MCF 10A (cell line): ENCODE results near the gene C1orf52. TPM values are rescaled to one million over a fixed set of nuclear protein-coding genes. Genes with fewer than 3 reads are reported as not detected.

Experiments used
- BruUV-seq: library from RNA; stranded (reverse); fragments of 400-500 nt; replicated peaks from 2 replicates; lab custom pipeline; 2021; lab: Mats Ljungman, UMichigan
- CTCF ChIA-PET: fragments of 300-600 bp; sonication (Branson Sonifier 250); formaldehyde crosslinking; extraction: SDS; loops from one replicate; lab custom pipeline; 2021; ENCODE audit warnings: antibody characterized with exemption, inconsistent platforms; lab: Yijun Ruan, JAX
- POLR2A ChIA-PET: fragments of 300-600, 350-650 bp; sonication (Branson Sonifier 250); formaldehyde crosslinking; extraction: SDS; loops from one replicate; lab custom pipeline; 2020; ENCODE audit warnings: antibody characterized with exemption, inconsistent platforms; lab: Yijun Ruan, JAX
- DNase-seq: peaks from one replicate; pipeline ENCODE4 v3.0.0-alpha.2; 2018; ENCODE audit not compliant: unreplicated experiment
- H3K27ac Mint-ChIP-seq: one replicate; pipeline ENCODE4 v1.8.0; 2022; ENCODE audit warnings: mild to moderate bottlenecking, low read depth, mixed read lengths; ENCODE audit not compliant: unreplicated experiment
- H3K27me3 Mint-ChIP-seq: one replicate; pipeline ENCODE4 v1.8.0; 2022; ENCODE audit warnings: mixed read lengths; ENCODE audit not compliant: insufficient read depth, unreplicated experiment
- H3K36me3 Mint-ChIP-seq: one replicate; pipeline ENCODE4 v1.8.0; 2022; ENCODE audit warnings: mild to moderate bottlenecking, moderate library complexity, mixed read lengths; ENCODE audit not compliant: insufficient read depth, unreplicated experiment
- H3K4me1 Mint-ChIP-seq: one replicate; pipeline ENCODE4 v1.8.0; 2022; ENCODE audit warnings: mixed read lengths; ENCODE audit not compliant: insufficient read depth, unreplicated experiment
- H3K4me3 Mint-ChIP-seq: one replicate; pipeline ENCODE4 v1.8.0; 2022; ENCODE audit warnings: mild to moderate bottlenecking, moderate library complexity, mixed read lengths; ENCODE audit not compliant: unreplicated experiment
- H3K9me3 Mint-ChIP-seq: one replicate; pipeline ENCODE4 v1.8.0; 2022; ENCODE audit warnings: mixed read lengths; ENCODE audit not compliant: unreplicated experiment
- CTCF ChIP-seq: fragments of 200-600 bp; IDR thresholded peaks from one replicate; pipeline ENCODE4 v1.8.0; 2022; ENCODE audit warnings: antibody characterized with exemption, mild to moderate bottlenecking; ENCODE audit not compliant: unreplicated experiment
- intact Hi-C: fragments of 100-400 bp; cut with micrococcal nuclease; formaldehyde crosslinking; loops from 2 replicates; pipeline ENCODE4 v1.14.1; 2022
- total RNA-seq: library from RNA; stranded (reverse); gene quantifications from 2 replicates; pipeline ENCODE4 v1.2.3, GENCODE V29; 2022

C1orf52 gene
- total RNA-seq, 1 experiment from 2014 or later, result 31.7 TPM

- Mint-ChIP-seq H3K36me3 (no peaks in the 10 kb centered on the region), H3K4me3 (peak overlapping the region; percentile 59), H3K4me1 (peaks cover 26% of the 10 kb centered on the region), H3K27ac (peak overlapping the region; percentile 86), H3K9me3 (no peaks in the 10 kb centered on the region), H3K27me3 (no peaks in the 10 kb centered on the region)
- peak; percentile 91 for DNase-seq
- no TSS peak for BruUV-seq
- intact Hi-C loops, result no loop called here
- TF ChIP-seq CTCF, result no peak
- POLR2A ChIA-PET, result interaction anchor here (0.7 to 12.8 kb wide), 6 partner anchors 15 to 452 kb away, joined by 3 to 271 read pairs (median 6); partner anchors contain the start of gene C1orf52
- CTCF ChIA-PET, result interaction anchor here (0.8 to 4.0 kb wide), 7 partner anchors 11 to 51 kb away, joined by 3 to 42 read pairs (median 3); partner anchors contain the start of gene C1orf52
These were observed 19.4 kb upstream of the C1orf52 start for GRCh38 chr1:85278853-85279314.

GRCh38 chr1:85277802-85278201 lies 18.3 kb upstream of the C1orf52 start:
- H3K27me3 Mint-ChIP-seq, result no peaks in the 10 kb centered on the region
- H3K4me3 Mint-ChIP-seq, result no peak overlapping the region
- peaks cover 37% of the 10 kb centered on the region for H3K4me1 Mint-ChIP-seq
- H3K9me3 Mint-ChIP-seq, result no peaks in the 10 kb centered on the region
- H3K36me3 Mint-ChIP-seq, result peaks cover 8% of the 10 kb centered on the region
- H3K27ac Mint-ChIP-seq, result no peak overlapping the region
- DNase-seq, result no peak
- ChIA-PET CTCF (interaction anchor here (0.6 to 4.0 kb wide), 5 partner anchors 19 to 304 kb away, joined by 3 to 42 read pairs (median 5); partner anchors contain the start of gene C1orf52), POLR2A (interaction anchor here (0.5 to 12.8 kb wide), 10 partner anchors 10 to 772 kb away, joined by 3 to 271 read pairs (median 6); partner anchors contain the start of genes C1orf52, SPATA1 and SYDE2)
- TF ChIP-seq CTCF, result no peak
- intact Hi-C loops, result no loop called here
- BruUV-seq, result no TSS peak

- BruUV-seq, result TSS peak; percentile 95
- intact Hi-C loops, result no loop called here
- peaks cover 38% of the 10 kb centered on the region for H3K4me1 Mint-ChIP-seq
These were observed 17.6 kb upstream of the C1orf52 start for GRCh38 chr1:85276978-85277639.

More at GRCh38 chr1:85276978-85277639, 17.6 kb upstream of the C1orf52 start:
- ChIA-PET POLR2A (interaction anchor here (0.6 to 12.8 kb wide), 44 partner anchors 7 to 1147 kb away, joined by 3 to 271 read pairs (median 5); partner anchors contain the start of genes C1orf52, CCN1, CLCA2 and DDAH1), CTCF (interaction anchor here (0.5 to 4.0 kb wide), 10 partner anchors 9 to 411 kb away, joined by 3 to 42 read pairs (median 6); partner anchors contain the start of gene C1orf52)
- DNase-seq, result no peak
- Mint-ChIP-seq H3K4me3 (peak overlapping the region; percentile 77), H3K36me3 (peaks cover 11% of the 10 kb centered on the region), H3K27me3 (no peaks in the 10 kb centered on the region), H3K9me3 (no peaks in the 10 kb centered on the region), H3K27ac (peak overlapping the region; percentile 85)
- no peak for TF ChIP-seq CTCF
